HG03442 (cell line): ENCODE data around the gene CFAP251.
A peak's percentile ranks its signal among the peaks of the same experiment; 100 is the strongest.
"Not testable (repeated sequence)": the region's sequence is repeated elsewhere in the genome, so short reads cannot be mapped to it uniquely, and the experiment has no call there.

Experiments used
- ATAC-seq: cut with Tn5 transposase; IDR thresholded peaks from one replicate; pipeline ENCODE4 v1.9.1; 2021; ENCODE audit warnings: mild to moderate bottlenecking, moderate library complexity; ENCODE audit not compliant: unreplicated experiment

CFAP251 gene

GRCh38 chr12:122024132-122024785 is 105.9 kb downstream of the CFAP251 start:
- ATAC-seq = no peak

GRCh38 chr12:122026706-122027333 is 108.4 kb downstream of the CFAP251 start:
- no peak for ATAC-seq

GRCh38 chr12:122028165-122028904 is 109.9 kb downstream of the CFAP251 start:
- ATAC-seq = no peak

- peak; percentile 54 for ATAC-seq
Observed at GRCh38 chr12:122028905-122029560, 110.6 kb downstream of the CFAP251 start.

GRCh38 chr12:122029620-122030423 is 111.4 kb downstream of the CFAP251 start:
- ATAC-seq = no peak

- ATAC-seq = no peak
Observed at GRCh38 chr12:122030424-122031035, 112.1 kb downstream of the CFAP251 start.

GRCh38 chr12:122031342-122032216 is 113.2 kb downstream of the CFAP251 start:
- ATAC-seq = no peak

- no peak for ATAC-seq
Observed at GRCh38 chr12:122032580-122032979, 114.2 kb downstream of the CFAP251 start.

- ATAC-seq = no peak
Observed at GRCh38 chr12:122035292-122035691, 116.9 kb downstream of the CFAP251 start.

GRCh38 chr12:122036153-122036552 is 117.8 kb downstream of the CFAP251 start:
- ATAC-seq = no peak

GRCh38 chr12:122040579-122041386 is 122.4 kb downstream of the CFAP251 start:
- no peak for ATAC-seq

GRCh38 chr12:122041458-122041857 is 123.1 kb downstream of the CFAP251 start:
- not testable (repeated sequence) for ATAC-seq

- no peak for ATAC-seq
Observed at GRCh38 chr12:122042910-122043309, 124.5 kb downstream of the CFAP251 start.

- no peak for ATAC-seq
Observed at GRCh38 chr12:122043476-122043875, 125.1 kb downstream of the CFAP251 start.

- no peak for ATAC-seq
Observed at GRCh38 chr12:122045262-122045661, 126.9 kb downstream of the CFAP251 start.

GRCh38 chr12:122046145-122046544 is 127.8 kb downstream of the CFAP251 start:
- ATAC-seq = no peak

- no peak for ATAC-seq
Observed at GRCh38 chr12:122048151-122048550, 129.8 kb downstream of the CFAP251 start.

- no peak for ATAC-seq
Observed at GRCh38 chr12:122049827-122050226, 131.4 kb downstream of the CFAP251 start.
